NCI-H748 (cell line): ENCODE measurements around the gene NOS3.

ENCODE experiments used
- DNase-seq: peaks from one replicate; lab custom pipeline; 2025; ENCODE audit not compliant: unreplicated experiment; lab: John Stamatoyannopoulos, UW

Gene NOS3

DNA sequence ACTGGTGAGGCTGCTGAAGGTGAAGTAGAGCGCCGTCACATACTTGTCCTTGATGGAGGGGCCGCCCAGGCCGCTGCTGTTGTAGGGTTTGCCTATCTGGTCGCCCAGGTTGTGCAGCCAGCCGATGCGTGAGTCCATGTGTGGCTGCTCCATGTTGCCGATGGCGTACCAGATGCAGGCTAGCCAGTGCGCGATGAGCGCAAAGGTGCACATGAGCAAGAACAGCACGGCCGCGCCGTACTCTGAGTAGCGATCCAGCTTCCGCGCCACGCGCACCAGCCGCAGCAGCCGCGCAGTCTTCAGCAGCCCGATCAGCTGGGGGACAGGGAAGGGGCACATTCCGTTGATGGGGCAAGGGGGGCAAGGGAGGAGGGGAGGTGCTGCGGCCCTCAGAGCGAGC, 39.3 kb upstream of the NOS3 start:
- no peak for DNase-seq

- DNase-seq = no peak
Observed at GRCh38 chr7:150952331-150953050, 38.3 kb upstream of the NOS3 start.

- DNase-seq = no peak
Observed at GRCh38 chr7:150953061-150953997, 37.5 kb upstream of the NOS3 start.

- DNase-seq = no peak
Observed at GRCh38 chr7:150954201-150954985, 36.4 kb upstream of the NOS3 start.

- DNase-seq = no peak
Observed at GRCh38 chr7:150954986-150955518, 35.8 kb upstream of the NOS3 start.

DNA sequence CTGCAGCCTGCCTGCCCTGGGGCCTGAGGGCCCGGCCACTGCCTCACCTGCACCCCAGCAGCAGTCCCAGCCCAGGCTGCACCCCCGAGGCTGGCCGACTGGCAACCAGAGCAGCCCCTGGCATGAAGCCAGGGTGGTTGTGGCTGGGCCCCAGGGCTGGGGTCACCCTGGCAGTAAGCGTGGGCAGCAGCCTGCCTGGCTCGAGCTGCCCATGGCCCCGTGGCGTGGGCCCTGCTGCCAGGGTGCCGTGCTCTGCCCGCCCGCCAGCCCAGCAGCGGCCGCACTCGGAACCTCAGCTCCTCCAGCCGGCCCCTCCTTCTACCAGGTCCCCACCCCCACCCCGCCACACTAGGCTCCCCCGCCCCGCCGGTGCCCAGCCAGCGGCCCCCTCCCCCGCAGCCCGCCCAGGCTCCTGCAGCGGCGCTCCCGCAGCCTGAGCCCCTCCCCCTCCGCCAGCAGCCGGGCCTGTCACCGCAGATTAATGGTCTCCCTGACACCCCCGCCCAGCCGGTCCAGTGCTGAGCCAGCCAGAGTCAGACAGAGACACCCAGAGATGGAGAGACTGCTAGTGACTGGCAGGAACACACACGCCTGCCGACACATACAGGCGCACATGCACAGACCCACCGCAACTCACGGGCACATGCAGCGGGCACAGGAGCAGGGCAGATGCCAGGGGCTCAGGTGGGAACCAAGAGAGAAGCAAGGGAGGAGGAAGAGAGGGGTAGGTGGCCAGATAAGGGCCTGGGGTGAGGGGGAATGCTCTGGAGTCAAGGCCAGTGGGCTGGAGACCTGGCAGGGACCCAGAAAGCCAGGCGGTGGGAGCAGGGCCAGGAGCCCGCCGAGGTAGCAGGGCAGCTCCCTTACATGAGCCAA, 35.1 kb upstream of the NOS3 start:
- DNase-seq = no peak

- no peak for DNase-seq
Observed at GRCh38 chr7:150956395-150957132, 34.3 kb upstream of the NOS3 start.

- no peak for DNase-seq
Observed at GRCh38 chr7:150957133-150958020, 33.4 kb upstream of the NOS3 start.

DNA sequence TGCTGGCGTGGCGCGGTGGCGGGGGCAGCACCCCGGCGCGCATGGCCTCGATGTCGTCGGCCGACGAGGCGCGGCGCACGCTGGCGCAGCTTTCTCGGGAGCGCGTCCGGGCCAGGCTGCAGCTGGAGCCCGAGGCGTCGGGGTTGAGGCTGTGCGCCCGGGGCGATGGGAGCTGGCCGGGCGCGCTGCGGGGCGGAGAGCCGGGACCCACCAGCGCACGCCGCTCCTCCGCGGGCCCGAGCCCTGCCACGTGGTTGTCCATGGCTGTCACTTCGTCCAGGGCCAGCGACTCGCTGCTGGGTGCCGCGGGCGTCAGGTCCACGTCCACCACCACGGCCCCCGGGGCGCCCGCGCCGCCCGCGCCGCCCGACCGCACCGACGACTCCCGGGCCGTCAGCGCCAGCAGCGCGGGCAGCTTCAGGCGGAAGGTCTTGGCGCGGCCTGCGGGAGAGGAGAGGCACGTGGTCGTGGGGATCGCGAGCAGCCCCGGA, 32.7 kb upstream of the NOS3 start:
- DNase-seq = no peak

- DNase-seq = no peak
Observed at GRCh38 chr7:150958597-150958996, 32.2 kb upstream of the NOS3 start.

GRCh38 chr7:150959081-150959480, 31.7 kb upstream of the NOS3 start:
- DNase-seq = no peak

DNA sequence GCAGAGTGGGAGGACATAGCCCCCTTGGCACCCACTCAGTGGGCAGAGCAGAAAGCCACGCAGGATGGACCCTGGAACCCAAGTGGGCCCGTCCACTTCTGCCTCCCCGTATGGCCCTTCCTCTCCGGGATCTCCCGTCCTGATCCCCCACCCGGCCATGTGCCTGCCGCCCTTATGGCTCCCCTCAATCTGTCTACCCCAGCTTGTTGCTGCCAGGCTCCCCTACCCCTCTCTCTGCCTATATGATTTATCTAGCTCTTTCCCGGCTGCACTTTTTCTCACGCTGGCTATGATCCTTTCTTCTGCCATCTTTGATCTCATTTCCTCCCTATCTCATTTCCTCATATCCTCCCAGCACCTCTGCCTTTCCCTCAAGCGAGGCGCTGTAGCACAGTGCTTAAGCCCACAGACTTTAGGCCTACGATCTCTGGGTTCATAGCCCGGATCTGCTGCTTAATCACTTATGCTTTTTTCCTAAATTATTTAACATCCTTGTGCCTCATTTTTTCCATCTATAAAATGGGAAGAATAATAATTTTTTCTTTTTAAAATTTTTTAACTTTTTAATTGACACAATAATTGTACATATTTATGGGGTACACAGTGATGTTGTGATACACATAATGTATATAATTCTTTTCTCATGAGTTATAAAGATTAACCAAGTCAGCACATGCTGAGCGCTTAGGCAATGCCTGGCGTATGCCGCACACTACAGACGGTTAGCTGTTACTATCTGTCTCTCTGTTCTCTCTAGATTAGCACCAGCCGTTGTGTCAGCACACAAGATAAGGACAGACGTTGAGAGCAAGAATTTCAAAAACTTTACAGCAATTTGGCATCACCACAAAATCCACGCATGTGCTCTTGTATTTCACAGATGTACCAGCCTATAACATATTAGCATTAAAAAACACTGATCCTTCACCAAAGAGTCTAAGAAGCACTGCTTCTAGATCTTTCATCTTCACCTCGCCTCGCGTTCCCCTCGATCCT, 30.8 kb upstream of the NOS3 start:
- no peak for DNase-seq

DNA sequence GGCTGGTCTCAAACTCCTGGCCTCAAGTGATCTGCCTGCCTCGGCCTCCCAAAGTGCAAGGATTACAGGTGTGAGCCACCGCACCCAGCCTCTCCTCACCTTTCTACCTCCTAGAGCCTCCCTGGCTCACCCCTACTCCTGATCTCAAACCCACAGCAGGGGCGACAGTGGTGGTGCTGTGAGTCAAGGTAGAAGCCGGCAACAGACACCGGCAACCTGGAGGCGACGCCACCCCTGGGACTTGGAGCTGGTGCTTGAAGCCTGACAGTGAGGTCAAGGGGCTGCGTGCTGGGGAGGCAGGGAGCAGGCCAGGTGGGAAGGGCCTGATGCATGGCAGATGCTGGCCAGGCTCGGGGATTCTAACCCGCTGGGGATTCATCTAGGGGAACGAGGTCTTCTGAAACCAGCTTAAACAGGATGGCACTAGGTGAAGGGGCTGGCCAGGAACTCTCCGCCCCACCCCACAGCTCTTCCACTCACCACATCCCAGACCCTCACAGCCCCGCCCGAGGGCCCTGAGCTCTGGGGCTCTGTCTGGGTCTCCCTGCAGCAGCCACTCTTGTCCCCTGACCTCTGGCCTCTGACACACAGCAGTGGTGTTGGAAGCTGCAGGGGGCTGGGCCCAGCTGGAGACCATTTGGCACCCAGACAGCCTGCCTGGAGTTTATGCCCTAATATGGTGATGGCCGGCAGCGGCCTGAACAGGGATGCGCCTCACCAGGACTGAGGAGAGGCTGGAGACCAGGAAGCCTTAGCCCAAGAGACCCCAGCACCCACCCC, 29.1 kb upstream of the NOS3 start:
- DNase-seq = no peak

DNA sequence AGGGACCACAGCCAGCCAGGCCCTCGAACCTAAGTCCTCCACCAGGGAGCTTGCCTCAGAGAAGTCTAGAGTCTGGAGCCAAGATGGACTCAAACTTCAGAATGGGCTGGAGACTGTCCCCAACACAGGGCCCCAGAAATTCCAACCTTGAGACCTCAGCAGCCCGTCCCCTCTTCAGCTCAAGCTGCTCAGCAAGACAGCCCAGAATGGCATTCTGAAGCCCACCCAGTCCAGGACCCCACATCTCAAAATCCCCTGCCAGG, 28.6 kb upstream of the NOS3 start:
- no peak for DNase-seq

DNA sequence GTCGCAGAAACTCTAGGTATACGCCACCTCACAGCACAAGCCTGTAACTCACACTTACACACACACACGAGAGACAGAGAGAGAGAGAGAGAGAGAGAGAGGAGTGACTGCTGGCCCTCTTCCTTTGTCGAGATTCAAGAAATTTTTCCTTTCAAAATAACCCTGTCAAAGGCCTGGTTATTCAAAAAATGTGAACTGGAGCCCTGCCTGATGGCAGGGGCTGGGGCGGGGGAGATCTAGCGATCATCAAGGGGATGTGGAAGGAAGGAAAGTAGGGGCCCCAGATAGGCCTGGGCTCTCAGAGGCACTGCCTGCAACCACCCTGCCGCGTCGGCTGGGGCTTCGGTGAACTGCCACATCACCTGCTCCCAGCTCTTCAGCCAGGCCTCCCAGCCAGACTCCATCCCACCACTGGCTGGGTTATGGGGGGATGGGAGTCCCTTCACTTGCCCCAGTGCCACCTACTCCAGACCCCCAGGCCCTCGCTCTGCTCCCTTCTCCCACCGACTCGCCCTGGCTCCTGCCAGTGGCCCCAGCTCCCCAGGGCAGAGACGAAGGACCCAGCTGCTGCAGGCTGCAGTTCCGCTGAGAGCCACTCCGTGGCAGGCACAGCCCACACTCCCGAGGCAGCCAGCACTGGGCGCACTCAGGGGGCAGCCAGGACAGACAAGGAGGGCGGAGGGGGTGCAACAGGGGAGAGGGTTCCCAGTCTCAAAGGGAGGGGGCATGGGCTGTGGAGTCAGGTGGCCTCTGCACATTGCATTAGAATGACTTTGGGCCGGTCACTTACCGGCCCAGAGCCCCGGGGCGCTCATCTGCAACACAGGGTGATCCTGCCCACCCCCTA, 28.0 kb upstream of the NOS3 start:
- no peak for DNase-seq
